IPS-NIHi11 (cell line): ENCODE measurements around the gene ZNF426.
"Not testable (repeated sequence)": the region's sequence is repeated elsewhere in the genome, so short reads cannot be mapped to it uniquely, and the experiment has no call there.

Experiments used
- DNase-seq: peaks from one replicate; pipeline ENCODE4 v3.0.0; 2012; ENCODE audit warnings: mixed read lengths, low spot score

Gene ZNF426

GRCh38 chr19:9538183-9539058 lies at the start of gene ZNF426:
Gene ZNF426, minus strand, starts transcription at chr19:9538645. Its CDS starts 2,413 bp downstream, at chr19:9536232.
- peak; percentile 94 for DNase-seq

GRCh38 chr19:9586764-9587163 lies 48.3 kb upstream of the ZNF426 start:
- peak; percentile 35 for DNase-seq

GRCh38 chr19:9584073-9584833 lies 45.8 kb upstream of the ZNF426 start, which contains the start of gene ZNF121:
Gene ZNF121, minus strand, starts transcription at chr19:9584504. Its CDS starts 16,407 bp downstream, at chr19:9568097.
- peak; percentile 86 for DNase-seq

GRCh38 chr19:9582081-9582725 lies 43.8 kb upstream of the ZNF426 start:
- DNase-seq: not testable (repeated sequence)

GRCh38 chr19:9580728-9581127 lies 42.3 kb upstream of the ZNF426 start:
- DNase-seq: no peak

GRCh38 chr19:9570255-9570654 lies 31.8 kb upstream of the ZNF426 start:
- no peak for DNase-seq

GRCh38 chr19:9566729-9567128 lies 28.3 kb upstream of the ZNF426 start:
- no peak for DNase-seq

GRCh38 chr19:9565900-9566705 lies 27.7 kb upstream of the ZNF426 start:
- no peak for DNase-seq

GRCh38 chr19:9552536-9553274 lies 14.3 kb upstream of the ZNF426 start:
- no peak for DNase-seq

GRCh38 chr19:9547870-9548269 lies 9.4 kb upstream of the ZNF426 start:
- DNase-seq: no peak

- not testable (repeated sequence) for DNase-seq
Observed at GRCh38 chr19:9541281-9541680, 2.8 kb upstream of the ZNF426 start.

- DNase-seq: not testable (repeated sequence)
Observed at GRCh38 chr19:9539921-9540320, 1.5 kb upstream of the ZNF426 start.

GRCh38 chr19:9539201-9539600 lies 756 bp upstream of the ZNF426 start:
- DNase-seq: not testable (repeated sequence)

- DNase-seq: no peak
Observed at GRCh38 chr19:9535934-9536333, 2.5 kb downstream of the ZNF426 start.

GRCh38 chr19:9531933-9532332 lies 6.5 kb downstream of the ZNF426 start:
- no peak for DNase-seq

- no peak for DNase-seq
Observed at GRCh38 chr19:9528757-9529336, 9.6 kb downstream of the ZNF426 start.

GRCh38 chr19:9523885-9524474 lies 14.5 kb downstream of the ZNF426 start:
- no peak for DNase-seq

- DNase-seq: no peak
Observed at GRCh38 chr19:9507285-9507684, 31.2 kb downstream of the ZNF426 start.

GRCh38 chr19:9500796-9501195 lies 37.6 kb downstream of the ZNF426 start:
- DNase-seq: no peak
